ENCODE measurements around the gene SIM1.

SIM1 gene

DNA sequence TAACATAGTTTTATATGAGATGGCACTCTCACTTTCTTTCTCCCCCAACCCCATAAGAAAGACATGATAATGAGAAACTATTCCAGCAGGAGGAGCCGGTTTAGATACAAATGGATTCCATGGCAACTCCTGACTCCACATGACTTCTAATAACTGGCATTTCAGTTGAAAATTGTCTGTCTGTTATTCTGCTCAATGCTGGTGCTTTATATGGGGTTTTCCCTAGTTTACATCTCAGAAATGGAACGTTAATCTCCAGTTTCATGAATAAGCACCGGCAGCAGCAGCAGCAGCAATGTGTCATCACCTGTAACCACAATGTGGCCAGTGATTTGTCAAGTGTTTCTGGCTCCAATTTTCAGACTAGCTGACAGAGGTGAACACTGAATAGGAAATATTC, 8.0 kb upstream of the SIM1 start:
- DNase-seq (ENCODE audit: low read depth in 2 of 2): no peak

DNA sequence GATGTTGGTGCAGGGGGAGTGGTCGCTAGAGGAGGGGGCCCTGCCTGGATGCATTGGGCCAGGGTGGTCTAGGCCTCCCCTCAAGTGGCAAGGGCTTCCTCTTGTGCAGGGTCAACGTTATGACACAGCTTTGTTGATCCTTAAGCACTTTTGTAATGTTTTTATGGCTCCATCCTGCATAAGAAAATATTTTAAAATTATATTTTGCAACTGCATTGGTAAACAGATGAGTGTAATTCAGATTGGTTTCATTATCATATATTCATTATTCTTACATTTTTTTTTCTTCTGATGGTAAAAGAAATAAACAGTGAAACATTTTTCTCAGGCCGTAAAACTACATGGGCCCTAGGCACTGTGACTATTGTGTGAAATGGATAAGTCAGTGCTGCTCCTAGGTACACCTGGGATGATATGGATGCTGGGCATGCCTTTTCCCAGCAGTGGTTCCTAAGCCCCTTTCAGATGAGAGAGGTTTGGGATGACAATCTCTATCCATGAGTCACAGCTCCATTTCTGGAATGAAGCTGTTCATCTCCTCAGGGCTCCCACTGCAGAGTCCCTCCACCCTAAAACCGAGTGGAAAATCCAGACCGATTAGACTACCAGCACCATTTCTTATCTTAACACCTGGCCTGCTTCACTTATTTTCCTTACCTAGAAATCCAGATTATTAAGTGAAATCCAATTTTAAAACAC, 5.8 kb upstream of the SIM1 start:
- no peak for DNase-seq (ENCODE audit: low read depth in 2 of 2)

- no peak for DNase-seq (ENCODE audit: low read depth in 2 of 2)
Measured at GRCh38 chr6:100469101-100469859, 4.6 kb upstream of the SIM1 start.

GRCh38 chr6:100468016-100468622, 3.4 kb upstream of the SIM1 start:
- DNase-seq (ENCODE audit: low read depth in 2 of 2): no peak

DNA sequence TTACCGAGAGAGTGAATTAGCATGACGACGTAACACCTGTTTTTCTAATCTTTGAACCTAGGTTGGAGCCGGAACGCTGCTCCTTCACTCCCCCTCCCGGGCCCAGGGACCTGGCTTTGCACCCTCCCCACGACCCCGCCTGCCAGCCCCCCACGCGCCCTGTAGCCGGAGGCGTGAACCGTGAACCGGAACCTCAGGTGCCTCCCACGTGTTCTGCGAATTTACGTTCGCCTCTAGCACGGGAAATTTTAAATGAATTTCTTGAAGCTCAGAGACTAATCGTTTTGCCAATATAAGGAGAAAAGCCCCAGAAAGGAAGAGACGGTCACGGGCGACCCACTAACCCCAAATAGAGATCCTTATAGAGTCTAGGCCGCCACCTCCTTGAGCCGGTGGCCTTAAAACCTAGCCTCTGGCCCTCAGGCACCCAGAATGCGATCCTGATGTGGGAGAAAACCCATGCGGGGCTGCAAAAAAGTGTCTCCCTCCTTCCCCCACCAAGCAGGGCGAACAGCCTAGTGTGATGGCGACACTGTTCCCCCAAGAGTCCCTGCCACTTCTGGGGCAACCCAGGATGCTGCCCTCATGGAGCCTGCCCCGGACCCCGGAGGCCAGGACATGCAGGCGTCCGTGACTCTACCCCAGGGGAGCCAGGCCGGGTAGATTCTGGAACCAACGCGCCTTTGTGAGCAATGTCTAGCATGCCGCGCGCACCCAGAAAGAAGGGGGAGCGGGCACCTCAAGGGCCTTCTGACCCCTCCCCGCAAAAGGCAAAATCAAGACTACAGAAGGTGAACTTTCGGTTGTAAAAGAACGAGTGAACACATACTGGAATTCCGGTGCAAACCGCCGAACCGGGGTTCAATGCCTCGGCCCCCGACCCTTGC, 2.7 kb upstream of the SIM1 start:
- DNase-seq (ENCODE audit: low read depth in 2 of 2): no peak

GRCh38 chr6:100466410-100467128, 1.8 kb upstream of the SIM1 start:
- no peak for DNase-seq (ENCODE audit: low read depth in 2 of 2)

DNA sequence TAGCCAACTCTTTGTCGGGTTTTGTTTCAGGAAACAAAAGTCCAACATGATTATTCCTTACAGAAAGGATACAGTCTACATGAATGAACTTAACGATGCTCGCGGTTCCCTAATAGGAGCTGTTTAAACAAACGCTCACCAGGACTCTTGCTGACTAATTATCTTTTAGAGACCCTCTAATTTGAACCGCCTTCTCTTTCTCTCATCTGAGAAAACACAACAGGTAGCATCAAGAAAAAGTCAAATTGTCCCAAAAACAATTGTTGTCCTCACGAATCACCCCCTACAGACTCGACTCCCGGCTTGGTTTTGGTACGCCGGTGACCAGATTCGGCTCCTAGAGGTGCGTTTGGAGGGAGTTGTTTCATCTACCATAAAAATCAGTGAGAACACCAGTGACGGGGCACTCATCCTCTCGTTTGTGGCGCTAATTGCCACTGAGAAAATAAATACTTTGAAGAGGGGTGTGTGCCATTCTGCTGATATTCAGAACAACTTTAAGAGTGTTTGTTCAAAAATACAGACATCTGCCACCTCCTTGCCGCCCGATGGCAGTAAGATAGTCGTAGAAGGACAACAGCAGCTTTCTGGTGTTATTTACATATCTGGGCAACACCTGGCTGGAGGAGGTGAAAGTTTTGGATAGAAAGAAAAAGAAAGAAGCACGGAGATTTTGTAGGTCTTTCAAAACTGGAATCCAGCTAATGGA, 1.1 kb upstream of the SIM1 start:
- no peak for DNase-seq (ENCODE audit: low read depth in 2 of 2)

- no peak for DNase-seq (ENCODE audit: low read depth in 2 of 2)
Measured at GRCh38 chr6:100464162-100464851, 414 bp downstream of the SIM1 start.

DNA sequence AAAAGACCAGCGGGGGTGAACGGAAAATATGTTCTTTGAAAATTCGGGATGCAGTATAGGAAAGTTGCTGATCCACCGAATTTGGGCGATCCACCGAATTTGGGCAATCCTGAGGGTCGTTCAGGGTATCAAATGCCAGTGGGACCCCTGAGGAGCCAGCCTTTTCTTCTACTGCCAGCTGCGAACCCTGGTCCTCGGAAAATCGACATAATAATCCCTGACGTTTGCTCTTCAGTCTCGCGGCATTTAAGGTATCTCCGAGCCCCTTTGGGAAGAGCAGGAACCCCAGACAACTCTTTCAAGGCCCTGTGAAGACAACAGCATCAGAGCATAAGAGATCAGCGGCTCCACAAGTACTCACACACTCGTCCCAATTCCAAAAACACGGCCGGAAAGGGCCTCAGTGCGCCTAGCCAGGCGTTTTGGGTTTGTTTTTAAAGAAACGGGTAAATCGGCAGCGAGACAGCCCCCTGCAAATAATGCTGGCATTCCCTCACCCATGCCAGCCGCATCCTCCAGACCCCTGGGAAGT, 1.0 kb downstream of the SIM1 start:
- DNase-seq (ENCODE audit: low read depth in 2 of 2): no peak

GRCh38 chr6:100462706-100463629, 1.8 kb downstream of the SIM1 start:
- DNase-seq (ENCODE audit: low read depth in 2 of 2): no peak

- no peak for DNase-seq (ENCODE audit: low read depth in 2 of 2)
Measured at GRCh38 chr6:100461917-100462705, 2.6 kb downstream of the SIM1 start.

DNA sequence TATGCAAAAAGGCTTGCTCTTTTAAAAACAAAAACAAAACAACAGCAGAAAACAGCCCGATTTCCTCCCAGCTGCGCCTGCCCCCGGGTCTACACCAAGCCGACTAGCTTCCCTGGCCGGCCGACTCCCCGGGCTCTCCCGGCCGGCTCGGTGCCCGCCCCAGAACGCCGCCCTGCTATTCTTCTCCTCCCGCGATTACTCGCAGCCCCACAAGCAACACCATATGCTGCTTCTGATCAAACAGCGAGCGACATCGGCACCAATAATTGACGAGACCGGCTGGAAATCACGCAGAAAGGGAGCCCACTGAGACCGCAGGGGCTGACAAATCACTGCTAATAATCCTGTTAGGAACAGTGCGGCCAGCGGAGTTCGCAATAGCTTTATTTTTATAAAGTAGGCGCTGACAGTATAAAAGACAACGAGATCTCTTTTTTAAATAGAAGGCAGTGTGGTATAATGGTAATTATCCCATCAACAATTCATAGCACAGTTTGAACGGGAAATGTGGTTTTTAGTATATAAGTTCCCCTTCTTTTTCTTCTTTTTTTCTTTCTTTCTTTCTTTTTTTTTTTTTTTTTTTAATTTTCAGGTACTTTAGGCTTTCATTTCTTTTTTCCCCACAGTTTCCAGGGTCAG, 3.3 kb downstream of the SIM1 start:
- DNase-seq (ENCODE audit: low read depth in 2 of 2): no peak

DNA sequence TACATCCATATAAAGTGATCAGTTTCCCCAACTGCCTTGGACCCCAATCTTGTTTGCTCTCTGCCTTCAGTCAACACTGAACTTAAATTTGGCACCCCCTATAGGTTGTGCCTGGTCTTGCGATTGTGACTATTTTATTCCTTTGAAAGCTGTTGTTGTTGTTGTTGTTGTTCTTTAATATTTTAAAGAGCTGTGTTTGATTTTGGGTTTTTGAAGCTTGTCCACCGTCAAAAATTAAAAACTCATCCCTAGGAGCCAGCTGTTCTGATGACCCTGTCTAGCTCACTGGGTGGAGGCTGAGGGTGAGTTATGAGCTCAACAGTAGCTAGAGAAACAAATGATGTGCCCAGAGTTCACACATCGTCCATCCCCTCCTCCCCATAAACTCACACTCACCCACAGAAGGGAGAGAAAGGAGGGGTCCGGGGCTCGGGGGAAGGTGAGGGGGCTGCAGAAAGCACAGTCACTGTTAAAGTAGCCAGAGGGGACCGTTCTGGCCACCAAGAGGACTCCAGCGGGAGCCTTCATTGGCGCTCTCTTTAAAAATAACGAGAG, 4.0 kb downstream of the SIM1 start:
- DNase-seq (ENCODE audit: low read depth in 2 of 2): no peak

- DNase-seq (ENCODE audit: low read depth in 2 of 2): no peak
Measured at GRCh38 chr6:100459592-100460184, 5.0 kb downstream of the SIM1 start.

DNA sequence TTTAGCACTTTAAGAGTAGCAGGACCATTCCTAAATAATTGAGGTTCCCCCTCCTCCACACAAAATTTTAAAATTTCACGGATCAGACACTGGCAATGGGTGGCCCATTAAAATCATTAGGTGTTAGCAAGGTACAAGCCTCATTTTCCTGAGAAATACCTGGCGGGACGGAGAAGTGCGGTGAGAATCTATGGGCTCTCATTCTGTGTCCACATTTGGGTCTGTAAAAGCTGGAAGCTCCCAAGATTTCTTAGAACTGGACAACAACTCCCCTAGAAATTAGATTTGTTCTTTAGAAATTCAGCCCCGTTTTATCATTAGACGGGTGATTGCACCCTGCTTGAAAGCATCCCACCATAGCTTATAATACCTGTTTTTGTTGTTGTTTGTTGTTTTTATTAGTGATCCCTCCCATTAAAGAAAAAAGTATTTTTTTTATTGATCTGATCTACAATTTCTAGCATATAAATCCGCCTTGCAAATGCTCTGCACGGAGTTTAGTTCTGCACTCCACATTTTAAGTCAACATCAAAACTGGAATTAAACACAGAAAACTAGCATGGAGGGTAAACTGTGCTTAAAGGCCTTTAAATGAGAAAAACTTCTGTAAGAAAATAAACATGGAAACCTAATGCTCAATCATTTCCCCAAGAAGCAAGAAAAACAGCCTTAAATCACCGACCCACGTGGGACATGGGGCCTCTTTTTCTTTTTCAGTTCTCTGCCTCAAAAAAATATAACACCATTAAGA, 5.7 kb downstream of the SIM1 start:
- no peak for DNase-seq (ENCODE audit: low read depth in 2 of 2)

Measured in stimulated activated CD4-positive, alpha-beta T cell treated with anti-CD3 and anti-CD28 coated beads, Interleukin-1b, Interleukin-23, amount 100 ng/mL, for 1 hour (primary cell).